HUES64 (cell line): ENCODE results near the gene SNRPD1.
"Not testable (repeated sequence)": the region's sequence is repeated elsewhere in the genome, so short reads cannot be mapped to it uniquely, and the experiment has no call there.

Experiments used
- H3K27ac ChIP-seq: 2 replicates; pipeline ENCODE4 v1.7.0; 2013; ENCODE audit warnings: low read depth, low read length, inconsistent platforms
- H3K27me3 ChIP-seq: 2 replicates; pipeline ENCODE4 v1.6.1; 2013; ENCODE audit warnings: mild to moderate bottlenecking, low read length; ENCODE audit not compliant: insufficient read depth
- H3K36me3 ChIP-seq: 2 replicates; pipeline ENCODE4 v1.6.1; 2013; ENCODE audit warnings: mild to moderate bottlenecking, low read length; ENCODE audit not compliant: insufficient read depth
- H3K4me1 ChIP-seq: 2 replicates; pipeline ENCODE4 v1.6.1; 2013; ENCODE audit warnings: mild to moderate bottlenecking, low read length, moderate library complexity; ENCODE audit not compliant: insufficient read depth
- H3K4me3 ChIP-seq: 2 replicates; pipeline ENCODE4 v1.5.1; 2013; ENCODE audit warnings: mild to moderate bottlenecking, low read length, moderate library complexity
- H3K9ac ChIP-seq: 2 replicates; pipeline ENCODE4 v1.6.1; 2013; ENCODE audit warnings: mild to moderate bottlenecking, low read depth, low read length
- H3K9me3 ChIP-seq: 2 replicates; pipeline ENCODE4 v1.6.1; 2013; ENCODE audit warnings: low read depth, low read length; ENCODE audit not compliant: insufficient read depth
- WGBS: fragments of 150-250, 120-280 bp; methylation state at CpG from one replicate; pipeline ENCODE4 v1.1.7; 2013; ENCODE audit warnings: missing lambda C conversion rate; 5-methylcytosine and 5-hydroxymethylcytosine counted together

SNRPD1 gene

DNA sequence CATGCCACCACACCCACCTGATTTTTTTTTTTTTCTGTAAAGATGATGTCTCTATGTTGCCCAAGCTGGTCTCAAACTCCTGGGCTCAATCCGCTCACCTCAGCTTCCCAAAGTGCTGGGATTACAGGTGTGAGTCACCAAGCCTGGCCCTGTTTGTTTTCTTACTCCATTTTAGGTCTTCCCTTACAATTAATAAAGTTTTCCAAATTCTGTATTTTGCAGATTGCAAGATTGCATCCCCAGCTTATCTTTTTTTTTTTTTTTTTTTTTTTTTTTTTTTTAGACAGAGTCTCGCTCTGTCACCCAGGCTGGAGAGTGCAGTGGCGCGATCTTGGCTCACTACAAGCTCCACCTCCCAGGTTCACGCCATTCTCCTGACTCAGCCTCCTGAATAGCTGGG is 28.3 kb downstream of the SNRPD1 start:
- not testable (repeated sequence) for H3K27me3 ChIP-seq, H3K4me1 ChIP-seq, H3K9ac ChIP-seq, H3K27ac ChIP-seq, H3K4me3 ChIP-seq, H3K9me3 ChIP-seq
- WGBS, result 97% methylated on average over 5 of the region's 5 CpGs
- H3K36me3 ChIP-seq, result peaks cover 10% of the 10 kb centered on the region

DNA sequence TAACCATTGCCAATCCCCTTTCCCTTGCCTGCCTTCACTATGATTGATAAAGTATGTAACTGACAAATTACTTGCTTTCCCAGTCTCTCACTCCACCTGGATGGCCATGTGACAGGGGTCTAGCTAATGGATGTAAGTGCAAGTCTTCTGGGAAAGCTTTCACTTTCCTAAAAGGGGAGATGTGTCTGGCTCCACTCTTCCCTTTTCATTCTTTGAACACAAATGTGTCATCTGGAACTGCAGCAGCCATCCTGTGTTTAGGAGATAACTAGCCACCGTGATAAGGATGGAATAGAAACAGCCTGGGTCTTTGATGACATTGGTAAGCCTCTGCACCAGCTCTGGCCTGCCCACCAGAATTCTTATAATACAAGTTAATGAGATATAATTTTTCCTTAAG is 38.2 kb downstream of the SNRPD1 start:
- Histone ChIP-seq H3K4me1 (no peaks in the 10 kb centered on the region), H3K9ac (no peak overlapping the region), H3K27ac (no peak overlapping the region), H3K9me3 (no peaks in the 10 kb centered on the region), H3K4me3 (no peak overlapping the region), H3K36me3 (no peaks in the 10 kb centered on the region), H3K27me3 (no peaks in the 10 kb centered on the region)
- WGBS, result 81% methylated on average over 1 of the region's 1 CpG

DNA sequence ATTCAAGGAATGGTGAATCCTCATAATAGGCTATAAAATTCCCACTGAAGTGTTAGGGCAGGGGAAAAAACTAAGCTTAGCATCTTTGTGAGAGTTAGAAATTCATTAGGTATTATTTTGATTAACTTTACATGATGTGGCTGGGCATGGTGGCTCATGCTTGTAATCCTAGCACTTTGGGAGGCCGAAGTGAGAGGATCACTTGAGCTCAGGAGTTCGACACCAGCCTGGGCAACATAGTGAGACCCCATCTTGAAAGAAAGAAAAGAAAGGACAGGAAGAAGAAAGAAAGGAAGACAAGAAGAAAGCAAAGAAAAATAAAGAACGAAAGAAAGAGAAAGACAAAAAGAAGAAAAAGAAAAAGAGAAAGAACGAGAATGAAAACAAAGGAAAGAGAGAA is 40.0 kb downstream of the SNRPD1 start:
- WGBS, result 97% methylated on average over 4 of the region's 4 CpGs
- H3K27ac ChIP-seq, result no peak overlapping the region
- no peaks in the 10 kb centered on the region for H3K4me1 ChIP-seq
- no peaks in the 10 kb centered on the region for H3K36me3 ChIP-seq
- no peaks in the 10 kb centered on the region for H3K9me3 ChIP-seq
- no peak overlapping the region for H3K4me3 ChIP-seq
- H3K27me3 ChIP-seq, result no peaks in the 10 kb centered on the region
- H3K9ac ChIP-seq, result no peak overlapping the region

DNA sequence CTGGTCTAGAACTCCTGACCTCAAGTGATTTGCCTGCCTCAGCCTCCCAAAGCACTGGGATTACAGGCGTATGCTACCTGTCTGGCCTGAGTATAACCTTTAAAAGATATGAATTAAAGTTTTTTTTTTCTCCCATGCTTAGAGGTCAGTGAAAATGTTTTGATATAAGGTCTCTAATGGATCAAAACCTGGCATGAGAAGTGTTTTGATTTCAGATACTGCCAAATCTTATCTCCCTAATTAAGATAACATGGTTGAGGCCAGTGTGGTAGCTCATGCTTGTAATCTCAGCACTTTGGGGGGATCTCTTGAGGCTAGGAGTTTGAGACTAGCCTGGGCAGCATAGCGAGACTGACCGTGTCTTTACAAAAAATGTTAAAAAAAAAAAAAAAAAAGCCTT is 41.2 kb downstream of the SNRPD1 start:
- no peaks in the 10 kb centered on the region for H3K36me3 ChIP-seq
- no peak overlapping the region for H3K27ac ChIP-seq
- 97% methylated on average over 3 of the region's 3 CpGs for WGBS
- no peaks in the 10 kb centered on the region for H3K9me3 ChIP-seq
- H3K4me1 ChIP-seq, result no peaks in the 10 kb centered on the region
- no peaks in the 10 kb centered on the region for H3K27me3 ChIP-seq
- H3K4me3 ChIP-seq, result no peak overlapping the region
- no peak overlapping the region for H3K9ac ChIP-seq

DNA sequence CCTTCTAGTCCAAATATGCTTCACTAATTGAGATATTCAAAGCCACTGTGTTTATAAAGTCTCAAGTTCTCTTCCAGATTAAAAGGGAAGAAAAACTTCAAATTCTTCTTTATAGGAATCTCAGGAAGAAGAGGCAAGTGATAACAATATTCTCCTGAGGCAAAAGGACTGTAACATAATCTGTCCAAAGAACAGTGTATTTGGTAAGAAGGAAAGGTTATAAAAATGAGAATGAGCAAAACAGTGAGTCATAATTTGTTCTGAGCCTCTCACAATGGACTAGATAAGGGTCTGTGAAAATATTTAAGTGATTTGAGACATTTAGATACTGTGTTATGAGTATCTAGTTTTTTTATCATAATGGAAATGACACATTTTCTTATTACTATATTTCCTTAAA is 44.3 kb downstream of the SNRPD1 start:
- Histone ChIP-seq H3K27me3 (no peaks in the 10 kb centered on the region), H3K4me3 (no peak overlapping the region), H3K9ac (no peak overlapping the region), H3K27ac (no peak overlapping the region), H3K9me3 (no peaks in the 10 kb centered on the region), H3K36me3 (no peaks in the 10 kb centered on the region), H3K4me1 (no peaks in the 10 kb centered on the region)

DNA sequence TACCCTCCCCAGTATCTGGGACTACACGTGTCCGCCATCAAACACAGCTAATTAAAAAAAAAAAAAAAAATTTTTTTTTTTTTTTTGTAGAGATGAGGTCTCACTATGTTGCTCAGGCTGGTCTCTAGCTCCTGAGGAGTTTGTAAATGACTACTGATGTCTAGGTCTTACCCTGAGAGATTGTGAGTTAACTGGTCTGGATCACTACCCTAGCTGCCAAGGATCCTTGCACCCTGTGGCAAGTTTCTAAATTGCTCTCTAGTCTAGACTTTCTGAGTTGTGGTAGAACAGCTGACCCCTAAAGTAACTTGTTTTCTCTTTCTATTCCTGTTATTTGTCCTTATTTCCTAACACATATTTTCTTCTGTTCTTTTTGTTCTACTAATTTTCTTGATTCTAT is 48.0 kb downstream of the SNRPD1 start:
- no CpG with 5 or more reads among the region's 2 CpGs for WGBS
- Histone ChIP-seq H3K27me3 (no peaks in the 10 kb centered on the region), H3K9me3 (no peaks in the 10 kb centered on the region), H3K4me1 (no peaks in the 10 kb centered on the region), H3K9ac (no peak overlapping the region), H3K27ac (no peak overlapping the region), H3K4me3 (no peak overlapping the region), H3K36me3 (peaks cover 3% of the 10 kb centered on the region; the same call in 1 of the 2 replicates)

DNA sequence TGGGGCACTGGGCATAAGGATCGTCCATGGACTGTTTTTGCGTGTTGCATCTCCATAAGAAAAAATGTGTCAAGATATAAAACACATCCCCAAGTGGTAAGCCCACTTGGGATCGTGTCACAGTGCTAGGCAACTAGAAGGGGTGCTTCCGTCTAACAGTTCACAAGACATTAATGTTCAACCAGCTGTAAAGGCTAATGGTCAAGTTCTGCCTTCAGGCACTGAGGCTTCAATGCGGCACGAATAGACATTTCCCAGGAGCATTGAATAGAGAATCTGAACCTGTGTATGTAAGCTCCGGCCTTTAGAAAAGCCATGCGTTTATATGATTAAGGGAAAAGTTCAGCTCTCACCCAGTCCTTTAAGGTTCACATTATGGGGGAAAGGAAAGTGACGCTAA is 50.5 kb downstream of the SNRPD1 start:
- H3K9me3 ChIP-seq, result no peaks in the 10 kb centered on the region
- no peak overlapping the region for H3K9ac ChIP-seq
- H3K4me1 ChIP-seq, result no peaks in the 10 kb centered on the region
- no peak overlapping the region for H3K4me3 ChIP-seq
- no peak overlapping the region for H3K27ac ChIP-seq
- no peaks in the 10 kb centered on the region for H3K27me3 ChIP-seq
- peaks cover 3% of the 10 kb centered on the region; the same call in 1 of the 2 replicates for H3K36me3 ChIP-seq
- 96% methylated on average over 9 of the region's 9 CpGs for WGBS

DNA sequence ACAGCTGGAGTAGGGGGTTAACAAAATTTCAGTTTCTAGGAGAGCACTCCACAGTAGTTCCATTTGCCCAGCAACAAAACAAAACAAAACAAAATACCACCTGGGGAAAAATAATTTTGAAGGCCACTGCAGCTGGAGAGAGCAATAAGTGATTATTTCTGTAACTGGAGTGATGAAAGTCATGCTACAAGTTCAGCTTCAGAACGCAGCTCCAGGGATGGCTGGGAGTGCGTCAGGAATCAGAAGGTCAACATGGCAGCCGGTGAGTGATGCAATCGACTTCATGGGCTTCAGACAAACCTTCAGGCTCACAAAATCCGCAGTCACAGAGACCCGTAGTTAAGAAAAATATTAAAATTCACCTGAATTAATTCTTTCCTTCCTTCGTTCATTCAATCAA is 51.5 kb downstream of the SNRPD1 start:
- no peaks in the 10 kb centered on the region for H3K9me3 ChIP-seq
- H3K27ac ChIP-seq, result no peak overlapping the region
- WGBS, result 97% methylated on average over 7 of the region's 7 CpGs
- H3K4me3 ChIP-seq, result no peak overlapping the region
- no peak overlapping the region for H3K9ac ChIP-seq
- no peaks in the 10 kb centered on the region for H3K4me1 ChIP-seq
- no peaks in the 10 kb centered on the region for H3K27me3 ChIP-seq
- peaks cover 3% of the 10 kb centered on the region; the same call in 1 of the 2 replicates for H3K36me3 ChIP-seq

DNA sequence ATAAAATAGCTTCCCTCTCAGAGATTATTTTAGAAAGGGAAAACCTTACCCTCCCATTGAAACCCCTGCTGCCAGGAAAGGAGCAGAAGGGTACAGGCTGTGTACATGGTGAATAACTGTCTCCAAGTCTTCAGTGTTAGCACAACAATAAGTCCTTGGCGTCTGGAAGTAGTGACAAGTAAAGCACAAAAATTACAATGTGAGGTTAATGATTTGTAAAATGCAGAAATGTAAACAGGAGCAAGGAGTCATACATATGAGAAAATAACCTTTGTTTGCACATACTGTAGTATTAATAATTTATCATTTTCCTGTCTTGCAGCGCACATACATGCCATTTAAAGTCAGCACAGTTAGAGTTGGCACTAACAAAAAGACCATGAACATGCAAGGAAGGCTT is 52.0 kb downstream of the SNRPD1 start:
- Histone ChIP-seq H3K27ac (no peak overlapping the region), H3K9me3 (no peaks in the 10 kb centered on the region), H3K4me1 (no peaks in the 10 kb centered on the region), H3K9ac (no peak overlapping the region), H3K27me3 (no peaks in the 10 kb centered on the region), H3K36me3 (peaks cover 3% of the 10 kb centered on the region; the same call in 1 of the 2 replicates), H3K4me3 (no peak overlapping the region)
- 87% methylated on average over 2 of the region's 2 CpGs for WGBS

DNA sequence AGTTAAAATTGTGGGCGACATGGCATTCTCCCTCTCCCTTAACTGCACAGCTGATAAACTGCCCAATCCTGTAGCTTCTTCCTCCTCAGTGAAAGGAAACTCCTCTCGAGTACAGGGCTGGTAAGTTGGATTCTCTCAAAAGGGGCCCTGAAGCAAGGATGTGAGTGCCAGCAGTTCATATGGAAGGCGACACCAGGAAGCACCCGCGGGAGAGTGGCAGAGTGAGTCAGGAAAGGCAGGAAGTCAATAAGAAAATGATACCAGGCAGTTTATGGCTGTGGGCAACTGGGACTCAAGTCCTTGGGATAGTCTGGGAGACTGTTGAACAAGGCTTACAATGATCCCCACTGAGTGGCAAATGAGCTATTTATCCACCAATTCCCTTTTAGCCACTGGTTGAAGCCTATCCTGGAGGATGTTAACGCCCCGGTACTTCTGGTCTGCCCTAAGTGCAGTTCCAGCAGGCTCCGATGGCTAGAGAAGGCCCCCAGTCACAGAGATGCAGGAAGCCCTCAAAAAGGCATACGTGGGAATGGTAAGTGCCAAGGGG is 57.7 kb downstream of the SNRPD1 start:
- Histone ChIP-seq H3K9me3 (no peaks in the 10 kb centered on the region), H3K36me3 (no peaks in the 10 kb centered on the region), H3K9ac (no peak overlapping the region), H3K4me1 (no peaks in the 10 kb centered on the region), H3K27me3 (no peaks in the 10 kb centered on the region), H3K27ac (no peak overlapping the region), H3K4me3 (no peak overlapping the region)
- WGBS, result 85% methylated on average over 9 of the region's 9 CpGs

DNA sequence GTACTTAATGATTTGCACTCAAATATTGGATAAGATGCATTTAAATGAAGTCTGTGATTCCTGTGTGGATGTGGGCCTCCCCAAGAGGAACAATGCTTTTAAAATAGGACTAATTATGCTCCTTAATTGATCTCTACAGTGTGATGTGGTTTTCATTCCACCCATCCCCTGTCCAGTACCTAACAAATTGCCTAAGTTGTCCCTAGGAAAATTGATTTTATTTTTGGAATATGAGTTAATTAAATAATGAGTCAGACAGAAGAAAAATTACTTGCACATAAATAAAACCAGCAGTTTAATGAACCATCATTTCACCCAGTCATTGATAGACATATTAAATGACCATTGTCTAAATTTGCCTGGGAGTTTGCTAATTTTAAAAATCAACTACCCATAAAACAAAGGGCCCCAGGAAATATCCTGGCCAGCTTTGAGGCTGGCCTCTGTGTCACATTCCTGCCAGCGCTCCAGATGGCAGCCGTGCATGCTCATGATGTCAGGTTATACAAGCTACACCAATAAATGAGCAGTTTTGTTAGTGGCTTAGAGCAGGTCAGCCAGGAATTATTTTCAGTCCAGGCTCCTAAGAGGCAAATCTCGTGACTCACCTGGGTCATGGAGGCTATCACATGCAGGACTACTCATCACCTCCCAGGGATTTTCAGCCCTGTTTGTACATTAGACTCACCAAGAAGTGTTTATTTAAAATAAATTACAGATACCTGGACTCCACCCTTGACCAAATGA is 60.6 kb downstream of the SNRPD1 start:
- H3K9me3 ChIP-seq, result no peaks in the 10 kb centered on the region
- H3K4me1 ChIP-seq, result peaks cover 4% of the 10 kb centered on the region; the same call in 1 of the 2 replicates
- no peaks in the 10 kb centered on the region for H3K36me3 ChIP-seq
- 98% methylated on average over 3 of the region's 3 CpGs for WGBS
- H3K27me3 ChIP-seq, result no peaks in the 10 kb centered on the region
- no peak overlapping the region for H3K9ac ChIP-seq
- H3K27ac ChIP-seq, result no peak overlapping the region
- no peak overlapping the region for H3K4me3 ChIP-seq

DNA sequence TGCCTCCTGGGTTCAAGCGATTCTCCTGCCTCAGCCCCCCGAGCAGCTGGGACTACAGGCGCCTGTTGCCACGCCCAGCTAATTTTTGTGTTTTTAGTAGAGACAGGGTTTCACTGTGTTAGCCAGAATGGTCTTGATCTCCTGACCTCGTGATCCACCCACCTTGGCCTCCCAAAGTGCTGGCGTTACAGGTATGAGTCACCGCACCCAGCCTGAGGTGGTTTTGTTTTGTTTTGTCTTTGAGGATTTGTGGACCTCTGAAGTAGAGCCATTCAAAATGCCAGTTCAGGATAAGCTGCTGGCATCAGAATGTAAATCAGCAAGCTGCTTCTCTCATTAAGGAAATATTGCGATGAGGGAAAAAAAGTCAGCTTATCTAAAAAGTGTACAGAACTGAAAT is 63.2 kb downstream of the SNRPD1 start:
- H3K27ac ChIP-seq, result not testable (repeated sequence)
- 80% methylated on average over 8 of the region's 8 CpGs for WGBS

More for the DNA sequence above, 63.2 kb downstream of the SNRPD1 start:
- H3K4me1 ChIP-seq, H3K9ac ChIP-seq, H3K36me3 ChIP-seq, H3K9me3 ChIP-seq, H3K4me3 ChIP-seq, H3K27me3 ChIP-seq: not testable (repeated sequence)
